ACC112 (cell line): Measurements from ENCODE around the gene MYO18A.
"Not testable (repeated sequence)": the region's sequence is repeated elsewhere in the genome, so short reads cannot be mapped to it uniquely, and the experiment has no call there.

ENCODE experiments used
- H2AFZ ChIP-seq: fragments of 200-600 bp; sonication (generic); one replicate; pipeline ENCODE4 v1.6.0; 2017; ENCODE audit warnings: antibody characterized with exemption, low read length; ENCODE audit not compliant: unreplicated experiment
- H3K27ac ChIP-seq: fragments of 200-600 bp; sonication (generic); 2 replicates; pipeline ENCODE4 v1.5.1; 2014; ENCODE audit warnings: low read depth, mild to moderate bottlenecking, antibody characterized with exemption, low read length, moderate library complexity
- H3K27me3 ChIP-seq: fragments of 200-600 bp; sonication (generic); 2 replicates; pipeline ENCODE4 v1.6.1; 2014; ENCODE audit warnings: mild to moderate bottlenecking, antibody characterized with exemption, low read length, moderate library complexity, mixed read lengths; ENCODE audit not compliant: insufficient read depth
- H3K36me3 ChIP-seq: fragments of 200-600 bp; sonication (generic); 2 replicates; pipeline ENCODE4 v1.6.1; 2016; ENCODE audit warnings: mild to moderate bottlenecking, antibody characterized with exemption, low read length, moderate library complexity, mixed read lengths; ENCODE audit not compliant: insufficient read depth
- H3K4me1 ChIP-seq: fragments of 200-600 bp; sonication (generic); one replicate; pipeline ENCODE4 v1.6.1; 2016; ENCODE audit warnings: low read length, mixed read lengths; ENCODE audit not compliant: insufficient read depth, unreplicated experiment, control insufficient read depth
- H3K4me3 ChIP-seq: fragments of 200-600 bp; sonication (generic); 2 replicates; pipeline ENCODE4 v1.5.1; 2014; ENCODE audit warnings: mild to moderate bottlenecking, low read depth, low read length
- H3K79me2 ChIP-seq: fragments of 200-600 bp; sonication (generic); one replicate; pipeline ENCODE4 v1.6.0; 2016; ENCODE audit warnings: low read length; ENCODE audit not compliant: control insufficient read depth, unreplicated experiment, insufficient read depth

MYO18A gene, protein sequence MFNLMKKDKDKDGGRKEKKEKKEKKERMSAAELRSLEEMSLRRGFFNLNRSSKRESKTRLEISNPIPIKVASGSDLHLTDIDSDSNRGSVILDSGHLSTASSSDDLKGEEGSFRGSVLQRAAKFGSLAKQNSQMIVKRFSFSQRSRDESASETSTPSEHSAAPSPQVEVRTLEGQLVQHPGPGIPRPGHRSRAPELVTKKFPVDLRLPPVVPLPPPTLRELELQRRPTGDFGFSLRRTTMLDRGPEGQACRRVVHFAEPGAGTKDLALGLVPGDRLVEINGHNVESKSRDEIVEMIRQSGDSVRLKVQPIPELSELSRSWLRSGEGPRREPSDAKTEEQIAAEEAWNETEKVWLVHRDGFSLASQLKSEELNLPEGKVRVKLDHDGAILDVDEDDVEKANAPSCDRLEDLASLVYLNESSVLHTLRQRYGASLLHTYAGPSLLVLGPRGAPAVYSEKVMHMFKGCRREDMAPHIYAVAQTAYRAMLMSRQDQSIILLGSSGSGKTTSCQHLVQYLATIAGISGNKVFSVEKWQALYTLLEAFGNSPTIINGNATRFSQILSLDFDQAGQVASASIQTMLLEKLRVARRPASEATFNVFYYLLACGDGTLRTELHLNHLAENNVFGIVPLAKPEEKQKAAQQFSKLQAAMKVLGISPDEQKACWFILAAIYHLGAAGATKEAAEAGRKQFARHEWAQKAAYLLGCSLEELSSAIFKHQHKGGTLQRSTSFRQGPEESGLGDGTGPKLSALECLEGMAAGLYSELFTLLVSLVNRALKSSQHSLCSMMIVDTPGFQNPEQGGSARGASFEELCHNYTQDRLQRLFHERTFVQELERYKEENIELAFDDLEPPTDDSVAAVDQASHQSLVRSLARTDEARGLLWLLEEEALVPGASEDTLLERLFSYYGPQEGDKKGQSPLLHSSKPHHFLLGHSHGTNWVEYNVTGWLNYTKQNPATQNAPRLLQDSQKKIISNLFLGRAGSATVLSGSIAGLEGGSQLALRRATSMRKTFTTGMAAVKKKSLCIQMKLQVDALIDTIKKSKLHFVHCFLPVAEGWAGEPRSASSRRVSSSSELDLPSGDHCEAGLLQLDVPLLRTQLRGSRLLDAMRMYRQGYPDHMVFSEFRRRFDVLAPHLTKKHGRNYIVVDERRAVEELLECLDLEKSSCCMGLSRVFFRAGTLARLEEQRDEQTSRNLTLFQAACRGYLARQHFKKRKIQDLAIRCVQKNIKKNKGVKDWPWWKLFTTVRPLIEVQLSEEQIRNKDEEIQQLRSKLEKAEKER (N-terminal part only)

DNA sequence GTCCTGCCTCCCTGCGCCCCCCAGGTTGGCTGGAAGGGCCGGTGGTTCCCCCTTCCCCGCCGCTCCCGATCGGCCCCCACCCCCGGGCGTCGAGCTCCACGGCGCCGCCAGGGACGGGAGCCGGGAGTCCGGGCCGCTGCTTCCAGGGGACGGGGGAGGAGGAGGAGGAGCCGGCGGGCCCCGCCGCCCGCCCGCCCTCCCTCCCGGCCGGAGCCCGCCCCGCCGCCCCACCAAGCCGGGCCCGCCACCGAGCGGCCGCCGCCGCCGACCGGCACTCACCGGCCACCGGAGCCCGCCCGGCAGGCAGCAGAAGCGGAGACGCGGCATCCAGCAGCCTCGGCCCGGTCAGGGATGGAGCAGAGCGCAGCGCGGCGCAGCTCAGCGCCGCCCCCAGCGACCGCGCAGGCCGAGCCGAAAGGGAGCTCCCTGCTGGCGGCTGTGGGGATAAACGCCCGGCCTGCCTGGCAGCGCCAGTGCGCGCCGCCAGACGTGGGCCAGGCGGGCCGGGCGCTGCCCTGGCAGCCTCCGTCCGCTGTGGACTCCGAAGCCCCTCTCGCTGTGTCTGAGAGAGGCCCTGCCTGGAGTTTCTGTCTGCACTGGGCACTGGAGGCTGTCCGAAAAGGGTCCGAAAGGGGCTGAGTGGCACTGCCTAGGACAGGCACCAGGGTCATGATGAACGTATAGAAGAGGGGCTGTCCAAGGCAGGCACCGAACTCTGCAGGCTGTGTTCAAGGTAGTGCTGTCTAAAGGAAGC, at the start of gene MYO18A:
Gene MYO18A, minus strand, starts transcription at position 365 of the 754 bp plus-strand sequence. CDS start 13,458 bp downstream, outside the sequence.
- H3K27me3 ChIP-seq, result no peaks in the 10 kb centered on the region
- H2AFZ ChIP-seq, result peak within 1 kb of the TSS; percentile 90
- H3K4me1 ChIP-seq, result peaks cover 28% of the 10 kb centered on the region
- no peak within 1 kb of the TSS for H3K27ac ChIP-seq
- no peaks in the 10 kb centered on the region for H3K79me2 ChIP-seq
- no peaks in the 10 kb centered on the region for H3K36me3 ChIP-seq
- peak within 1 kb of the TSS; percentile 83 for H3K4me3 ChIP-seq

DNA sequence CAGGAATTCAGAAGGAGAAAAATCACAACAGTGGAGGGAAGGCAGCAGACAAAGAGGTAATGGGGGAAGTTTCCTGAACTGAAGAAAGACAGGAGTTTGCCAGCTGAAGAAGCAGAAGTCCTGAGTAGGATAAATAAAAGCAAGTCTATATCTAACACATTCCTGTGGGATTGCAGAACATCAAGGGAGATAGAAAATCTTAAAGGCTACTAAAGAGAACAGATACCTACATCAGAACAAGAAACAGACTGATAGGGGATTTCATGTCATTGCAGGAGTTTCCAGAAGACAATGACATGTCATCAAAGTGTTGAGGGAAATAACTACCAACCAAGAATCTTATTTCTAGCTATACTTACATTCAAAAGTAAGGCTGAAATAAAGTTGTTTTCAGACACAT, 45.2 kb upstream of the MYO18A start:
- Histone ChIP-seq H3K27ac (no peak overlapping the region), H3K79me2 (no peaks in the 10 kb centered on the region), H3K36me3 (no peaks in the 10 kb centered on the region), H2AFZ (peak overlapping the region; percentile 66), H3K27me3 (no peaks in the 10 kb centered on the region), H3K4me3 (no peak overlapping the region), H3K4me1 (peaks cover 4% of the 10 kb centered on the region)

DNA sequence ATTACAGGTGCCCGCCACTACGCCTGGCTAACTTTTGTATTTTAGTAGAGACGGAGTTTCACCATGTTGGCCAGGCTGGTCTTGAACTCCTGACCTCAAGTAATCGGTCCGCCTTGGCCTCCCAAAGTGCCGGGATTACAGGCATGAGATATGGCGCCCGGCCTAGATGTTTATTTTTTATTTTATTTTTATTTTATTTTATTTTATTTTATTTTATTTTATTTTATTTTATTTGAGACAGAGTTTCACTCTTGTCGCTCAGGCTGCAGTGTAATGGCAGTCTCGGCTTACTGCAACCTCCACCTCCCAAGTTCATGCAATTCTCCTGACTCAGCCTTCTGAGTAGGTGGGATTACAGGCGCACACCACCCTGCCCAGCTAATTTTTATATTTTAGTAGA, 41.1 kb upstream of the MYO18A start:
- H3K79me2 ChIP-seq, H3K27me3 ChIP-seq, H3K4me3 ChIP-seq, H3K36me3 ChIP-seq, H3K27ac ChIP-seq, H2AFZ ChIP-seq, H3K4me1 ChIP-seq: not testable (repeated sequence)

DNA sequence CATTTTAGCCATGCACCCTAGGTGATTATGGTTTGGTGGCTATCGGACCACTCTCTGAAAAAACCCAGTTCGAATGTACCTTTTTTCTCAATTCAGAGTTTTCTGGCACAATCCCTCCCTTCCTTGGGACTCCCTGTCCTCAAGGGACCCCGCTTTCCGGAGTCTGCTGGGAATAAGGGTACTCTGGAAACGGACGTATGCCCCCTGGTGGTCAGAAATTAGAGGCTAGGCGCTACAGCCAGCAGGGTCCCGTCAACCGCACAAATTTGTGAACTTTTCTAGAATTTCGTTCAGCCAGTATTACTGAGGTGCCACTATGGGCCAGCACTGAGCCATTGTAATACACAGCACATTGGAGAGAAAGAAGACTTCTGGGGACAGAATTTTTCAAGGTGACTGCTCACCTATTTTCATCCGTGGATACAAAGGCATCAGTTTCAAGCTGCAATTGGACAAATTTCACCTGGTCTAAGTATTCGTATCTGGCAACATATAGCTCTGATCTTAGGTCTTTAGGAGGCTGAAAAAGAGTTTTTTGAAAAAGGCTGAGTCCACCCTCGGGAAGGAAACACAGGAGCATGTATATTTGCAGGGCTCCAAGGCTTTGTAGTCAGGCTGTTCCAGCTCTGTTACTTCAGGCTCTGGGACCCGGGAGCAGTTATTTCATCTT, 39.3 kb upstream of the MYO18A start:
- no peaks in the 10 kb centered on the region for H3K79me2 ChIP-seq
- H3K27ac ChIP-seq, result no peak overlapping the region
- no peak overlapping the region for H3K4me3 ChIP-seq
- H3K36me3 ChIP-seq, result no peaks in the 10 kb centered on the region
- H3K4me1 ChIP-seq, result peaks cover 13% of the 10 kb centered on the region
- peak overlapping the region; percentile 30 for H2AFZ ChIP-seq
- no peaks in the 10 kb centered on the region for H3K27me3 ChIP-seq

DNA sequence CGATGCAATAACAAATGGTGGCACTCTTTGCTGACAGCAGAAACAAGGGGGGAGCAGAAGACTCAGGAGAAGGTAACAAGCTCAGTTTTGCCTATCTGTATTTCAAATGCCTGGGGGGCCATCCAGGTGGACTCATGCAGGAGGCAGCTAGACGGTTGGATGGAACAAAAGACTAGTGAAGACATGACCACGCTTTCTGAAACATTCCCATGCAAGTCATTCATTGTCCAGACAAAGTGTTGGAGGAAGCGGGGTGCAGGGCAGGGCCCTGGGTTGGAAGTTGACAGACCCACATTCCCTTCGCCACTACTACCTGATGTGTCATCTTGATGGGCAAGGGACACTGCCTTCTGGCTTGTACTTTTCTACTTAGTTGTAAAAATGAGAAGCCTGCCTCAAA, 36.7 kb upstream of the MYO18A start:
- no peaks in the 10 kb centered on the region for H3K36me3 ChIP-seq
- H2AFZ ChIP-seq, result no peak overlapping the region
- no peaks in the 10 kb centered on the region for H3K27me3 ChIP-seq
- no peak overlapping the region for H3K27ac ChIP-seq
- H3K4me3 ChIP-seq, result no peak overlapping the region
- peaks cover 13% of the 10 kb centered on the region for H3K4me1 ChIP-seq
- H3K79me2 ChIP-seq, result no peaks in the 10 kb centered on the region

DNA sequence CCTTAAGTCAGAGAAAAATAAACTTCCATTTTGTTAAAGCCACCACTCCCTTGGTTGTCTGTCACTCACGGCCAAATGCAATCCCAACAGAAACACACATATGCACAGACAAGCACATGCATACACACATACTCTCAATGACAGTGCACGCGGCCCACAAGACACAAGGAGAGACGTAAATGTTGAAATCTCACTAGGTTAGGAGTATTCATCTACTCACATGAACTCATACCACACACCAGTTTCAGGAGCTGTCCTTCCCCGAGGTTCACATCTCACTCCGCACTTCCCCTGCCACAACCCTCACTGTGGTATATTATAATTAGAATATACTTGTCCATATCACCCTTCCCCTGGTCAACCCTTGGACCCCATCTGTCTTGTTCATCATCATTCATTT, 36.0 kb upstream of the MYO18A start:
- H3K27me3 ChIP-seq, result no peaks in the 10 kb centered on the region
- H2AFZ ChIP-seq, result no peak overlapping the region
- H3K4me1 ChIP-seq, result peaks cover 13% of the 10 kb centered on the region
- H3K79me2 ChIP-seq, result no peaks in the 10 kb centered on the region
- no peak overlapping the region for H3K4me3 ChIP-seq
- H3K27ac ChIP-seq, result no peak overlapping the region
- H3K36me3 ChIP-seq, result no peaks in the 10 kb centered on the region

DNA sequence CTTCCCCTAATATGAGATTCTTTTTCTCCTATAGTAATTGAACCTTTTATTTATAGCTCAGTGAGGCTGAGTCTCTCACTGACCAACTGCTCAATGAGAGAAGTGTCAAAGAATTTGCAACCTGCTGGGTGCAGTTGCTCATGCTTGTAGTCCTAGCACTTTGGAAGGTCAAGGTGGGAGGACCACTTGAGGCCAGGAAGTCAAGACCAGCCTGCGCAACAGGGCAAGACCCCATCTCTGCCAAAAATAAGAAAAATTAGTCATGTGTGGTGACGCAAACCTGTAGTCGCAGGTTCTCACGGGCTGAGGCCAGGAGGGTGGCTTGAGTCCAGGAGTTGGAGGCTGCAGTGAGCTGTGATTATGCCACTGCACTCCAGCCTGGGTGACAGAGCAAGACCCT, 35.5 kb upstream of the MYO18A start:
- no peaks in the 10 kb centered on the region for H3K27me3 ChIP-seq
- no peaks in the 10 kb centered on the region for H3K79me2 ChIP-seq
- H3K4me1 ChIP-seq, result peaks cover 13% of the 10 kb centered on the region
- H3K4me3 ChIP-seq, result no peak overlapping the region
- H3K27ac ChIP-seq, result no peak overlapping the region
- H2AFZ ChIP-seq, result no peak overlapping the region
- no peaks in the 10 kb centered on the region for H3K36me3 ChIP-seq

DNA sequence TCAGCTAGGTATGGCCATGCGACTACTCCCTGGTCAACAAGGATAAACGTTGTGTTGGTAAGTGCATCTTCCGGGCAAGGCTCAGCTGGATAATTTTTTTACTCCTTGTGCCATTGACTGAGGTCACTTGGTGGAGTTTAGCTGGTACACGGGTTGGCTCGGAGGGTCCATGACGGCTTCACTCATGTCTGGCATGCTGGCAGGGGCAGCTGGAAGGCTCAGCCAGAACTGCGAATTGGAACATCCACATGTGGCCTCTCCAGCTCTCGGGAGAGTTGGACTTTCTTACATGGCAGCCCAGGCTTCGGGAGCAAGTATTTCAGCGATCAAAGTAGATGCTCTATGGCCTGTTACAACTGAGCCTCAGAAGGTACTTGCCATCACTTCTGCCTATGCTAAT, 35.0 kb upstream of the MYO18A start:
- H3K27me3 ChIP-seq, result no peaks in the 10 kb centered on the region
- no peak overlapping the region for H3K27ac ChIP-seq
- H3K79me2 ChIP-seq, result no peaks in the 10 kb centered on the region
- peaks cover 13% of the 10 kb centered on the region for H3K4me1 ChIP-seq
- H3K36me3 ChIP-seq, result no peaks in the 10 kb centered on the region
- no peak overlapping the region for H2AFZ ChIP-seq
- no peak overlapping the region for H3K4me3 ChIP-seq

DNA sequence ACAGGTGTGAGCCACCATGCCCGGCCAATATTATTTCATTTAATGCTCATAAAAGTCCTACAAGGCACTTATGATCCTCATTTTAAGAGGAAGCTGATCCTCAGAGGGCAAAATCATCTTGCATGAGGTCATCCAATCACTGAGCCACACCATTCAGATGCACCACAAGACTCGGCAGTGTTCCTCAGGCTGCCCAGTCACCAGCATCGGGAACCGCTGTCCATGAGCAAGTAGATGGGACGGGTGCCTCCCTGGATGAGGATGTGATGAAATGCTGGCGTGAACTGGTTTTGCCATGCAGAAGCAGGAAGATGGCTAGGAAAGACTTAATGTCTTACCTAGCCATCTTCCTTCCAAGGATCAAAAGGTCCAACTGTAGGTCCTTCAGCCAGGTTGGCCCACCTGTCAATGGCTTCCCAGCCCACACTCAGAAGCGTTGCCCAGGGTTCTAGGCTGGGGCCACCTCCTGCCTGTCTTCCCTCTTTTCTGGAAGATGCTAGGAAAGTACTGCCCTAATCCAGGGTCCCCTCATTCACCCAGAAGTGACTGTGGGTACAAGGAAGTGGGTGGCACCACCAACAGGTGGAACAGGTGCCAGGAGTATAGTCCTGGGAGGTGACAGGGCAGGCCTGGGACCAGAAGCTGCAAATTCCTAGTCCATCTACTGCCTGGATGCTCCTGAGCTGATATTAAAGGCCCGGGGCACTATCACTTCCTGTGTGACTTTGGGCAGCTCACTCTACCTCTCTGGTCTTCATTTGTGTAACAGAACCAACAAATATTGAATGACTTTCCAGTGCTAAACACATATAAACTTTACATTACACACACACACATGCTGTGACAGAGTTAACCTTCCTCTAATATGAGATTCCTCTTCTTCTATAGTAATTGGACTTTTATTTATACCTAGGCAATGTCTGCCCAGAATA, 34.3 kb upstream of the MYO18A start:
- Histone ChIP-seq H3K4me3 (no peak overlapping the region), H3K36me3 (no peaks in the 10 kb centered on the region), H3K27me3 (no peaks in the 10 kb centered on the region), H3K79me2 (no peaks in the 10 kb centered on the region), H2AFZ (no peak overlapping the region), H3K27ac (no peak overlapping the region), H3K4me1 (peaks cover 13% of the 10 kb centered on the region)
